Measurements from ENCODE around the gene RTP5. TPM values are rescaled to one million over a fixed set of nuclear protein-coding genes. Genes with fewer than 3 reads are reported as not detected.

RTP5 gene
- total RNA-seq, 1 experiment from 2014 or later, result not detected

DNA sequence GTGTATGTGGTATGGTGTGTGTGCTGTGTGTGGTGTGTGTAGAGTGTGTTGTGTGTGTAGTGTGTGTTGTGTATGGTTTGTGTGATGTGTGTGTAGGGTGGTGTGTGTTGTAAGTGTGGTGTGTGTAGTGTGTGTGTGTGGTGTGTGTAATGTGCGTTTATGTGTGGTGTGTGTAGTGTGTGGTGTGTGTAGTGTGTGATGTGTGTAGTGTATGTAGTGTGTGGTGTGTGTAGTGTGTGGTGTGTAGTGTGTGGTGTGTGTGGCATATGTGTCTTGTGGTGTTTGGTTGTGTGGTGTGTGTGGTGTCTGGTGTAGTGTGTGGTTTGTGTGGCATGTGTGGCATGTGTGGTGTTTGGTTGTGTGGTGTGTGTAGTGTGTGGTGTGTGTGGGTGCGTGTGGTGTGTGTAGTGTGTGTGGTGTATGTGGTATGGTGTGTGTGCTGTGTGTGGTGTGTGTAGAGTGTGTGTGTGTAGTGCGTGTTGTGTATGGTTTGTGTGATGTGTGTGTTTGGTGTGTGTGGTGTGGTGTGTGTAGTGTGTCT, 4.0 kb upstream of the RTP5 start:
- Histone ChIP-seq H3K4me1 (ENCODE audit: insufficient read depth, low read length, poor library complexity, severe bottlenecking) (peaks cover 21% of the 10 kb centered on the region), H3K27ac (ENCODE audit: low read depth, low read length, poor library complexity, severe bottlenecking) (no peak overlapping the region), H3K4me3 (ENCODE audit: low read depth, low read length, poor library complexity, severe bottlenecking) (no peak overlapping the region), H3K9me3 (ENCODE audit: low read depth, low read length, poor library complexity, severe bottlenecking) (no peaks in the 10 kb centered on the region), H3K27me3 (replicated peaks; ENCODE audit: insufficient read depth, low read depth, low read length, poor library complexity) (no peaks in the 10 kb centered on the region), H3K36me3 (ENCODE audit: insufficient read depth, low read length, poor library complexity, severe bottlenecking) (no peaks in the 10 kb centered on the region)
- ChIA-PET CTCF (no interaction called here), POLR2A (ENCODE audit: low non-redundant PET) (no interaction called here)
- intact Hi-C loops (cut with micrococcal nuclease; ENCODE audit: unreplicated experiment), result no loop called here
- no peak for TF ChIP-seq EZH2 (IDR thresholded peaks at IDR 0.05; ENCODE audit: borderline replicate concordance, low read depth, low read length, poor library complexity, severe bottlenecking)
- TF ChIP-seq, protein P1, sequence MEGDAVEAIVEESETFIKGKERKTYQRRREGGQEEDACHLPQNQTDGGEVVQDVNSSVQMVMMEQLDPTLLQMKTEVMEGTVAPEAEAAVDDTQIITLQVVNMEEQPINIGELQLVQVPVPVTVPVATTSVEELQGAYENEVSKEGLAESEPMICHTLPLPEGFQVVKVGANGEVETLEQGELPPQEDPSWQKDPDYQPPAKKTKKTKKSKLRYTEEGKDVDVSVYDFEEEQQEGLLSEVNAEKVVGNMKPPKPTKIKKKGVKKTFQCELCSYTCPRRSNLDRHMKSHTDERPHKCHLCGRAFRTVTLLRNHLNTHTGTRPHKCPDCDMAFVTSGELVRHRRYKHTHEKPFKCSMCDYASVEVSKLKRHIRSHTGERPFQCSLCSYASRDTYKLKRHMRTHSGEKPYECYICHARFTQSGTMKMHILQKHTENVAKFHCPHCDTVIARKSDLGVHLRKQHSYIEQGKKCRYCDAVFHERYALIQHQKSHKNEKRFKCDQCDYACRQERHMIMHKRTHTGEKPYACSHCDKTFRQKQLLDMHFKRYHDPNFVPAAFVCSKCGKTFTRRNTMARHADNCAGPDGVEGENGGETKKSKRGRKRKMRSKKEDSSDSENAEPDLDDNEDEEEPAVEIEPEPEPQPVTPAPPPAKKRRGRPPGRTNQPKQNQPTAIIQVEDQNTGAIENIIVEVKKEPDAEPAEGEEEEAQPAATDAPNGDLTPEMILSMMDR (conservative IDR thresholded peaks at IDR 0.05; ENCODE audit: low read depth, low read length), result no peak
- no TSS peak for BruUV-seq (replicated peaks)
- DNase-seq (ENCODE audit: low spot score), result no peak

DNA sequence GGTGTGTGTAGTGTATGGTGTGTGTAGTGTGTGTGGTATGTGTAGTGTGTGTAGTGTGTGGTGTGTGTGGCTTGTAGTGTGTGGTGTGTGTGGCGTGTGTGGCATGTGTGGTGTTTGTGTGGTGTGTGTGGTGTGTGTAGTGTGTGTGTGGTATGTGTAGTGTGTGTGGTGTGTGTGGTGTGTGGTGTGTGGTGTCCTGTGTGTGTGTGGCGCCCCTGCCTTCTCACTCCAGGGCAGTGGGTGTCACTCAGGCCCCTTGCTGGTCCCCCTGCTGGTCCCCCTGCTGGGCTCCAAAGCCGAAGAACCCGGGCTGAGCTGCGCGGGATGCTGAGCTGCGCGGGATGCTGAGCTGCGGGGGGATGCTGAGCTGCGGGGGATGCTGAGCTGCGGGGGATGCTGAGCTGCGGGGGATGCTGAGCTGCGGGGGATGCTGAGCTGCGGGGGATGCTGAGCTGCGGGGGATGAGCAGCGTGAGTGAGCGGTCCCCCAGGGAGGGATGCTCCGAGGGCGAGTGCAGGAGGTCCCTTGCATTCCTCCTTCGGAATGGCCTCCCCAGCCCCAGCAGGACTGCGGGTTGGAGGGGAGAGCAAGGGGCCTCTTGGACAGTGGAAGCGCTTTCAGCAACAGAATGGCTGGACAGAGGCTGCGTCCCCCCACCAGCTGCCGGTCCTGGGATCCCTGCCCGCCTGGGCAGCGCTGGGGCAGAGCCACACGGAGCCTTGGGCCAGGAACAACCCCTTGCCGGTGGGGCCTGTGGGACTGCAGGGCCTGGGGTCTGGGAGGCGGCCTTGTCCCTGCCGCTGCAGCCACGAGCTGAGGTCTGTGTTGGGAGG, 3.4 kb upstream of the RTP5 start:
- H3K9me3 ChIP-seq (ENCODE audit: low read depth, low read length, poor library complexity, severe bottlenecking), result no peaks in the 10 kb centered on the region
- ChIA-PET POLR2A (ENCODE audit: low non-redundant PET) (no interaction called here), CTCF (no interaction called here)
- H3K4me1 ChIP-seq (ENCODE audit: insufficient read depth, low read length, poor library complexity, severe bottlenecking), result peaks cover 17% of the 10 kb centered on the region
- H3K27me3 ChIP-seq (replicated peaks; ENCODE audit: insufficient read depth, low read depth, low read length, poor library complexity), result no peaks in the 10 kb centered on the region
- BruUV-seq (replicated peaks), result no TSS peak
- intact Hi-C loops (cut with micrococcal nuclease; ENCODE audit: unreplicated experiment), result no loop called here
- H3K27ac ChIP-seq (ENCODE audit: low read depth, low read length, poor library complexity, severe bottlenecking), result no peak overlapping the region
- H3K36me3 ChIP-seq (ENCODE audit: insufficient read depth, low read length, poor library complexity, severe bottlenecking), result no peaks in the 10 kb centered on the region
- no peak overlapping the region for H3K4me3 ChIP-seq (ENCODE audit: low read depth, low read length, poor library complexity, severe bottlenecking)
- TF ChIP-seq, protein P1 (conservative IDR thresholded peaks at IDR 0.05; ENCODE audit: low read depth, low read length), result no peak
- no peak for TF ChIP-seq EZH2 (IDR thresholded peaks at IDR 0.05; ENCODE audit: borderline replicate concordance, low read depth, low read length, poor library complexity, severe bottlenecking)
- DNase-seq (ENCODE audit: low spot score), result peak; percentile 54

DNA sequence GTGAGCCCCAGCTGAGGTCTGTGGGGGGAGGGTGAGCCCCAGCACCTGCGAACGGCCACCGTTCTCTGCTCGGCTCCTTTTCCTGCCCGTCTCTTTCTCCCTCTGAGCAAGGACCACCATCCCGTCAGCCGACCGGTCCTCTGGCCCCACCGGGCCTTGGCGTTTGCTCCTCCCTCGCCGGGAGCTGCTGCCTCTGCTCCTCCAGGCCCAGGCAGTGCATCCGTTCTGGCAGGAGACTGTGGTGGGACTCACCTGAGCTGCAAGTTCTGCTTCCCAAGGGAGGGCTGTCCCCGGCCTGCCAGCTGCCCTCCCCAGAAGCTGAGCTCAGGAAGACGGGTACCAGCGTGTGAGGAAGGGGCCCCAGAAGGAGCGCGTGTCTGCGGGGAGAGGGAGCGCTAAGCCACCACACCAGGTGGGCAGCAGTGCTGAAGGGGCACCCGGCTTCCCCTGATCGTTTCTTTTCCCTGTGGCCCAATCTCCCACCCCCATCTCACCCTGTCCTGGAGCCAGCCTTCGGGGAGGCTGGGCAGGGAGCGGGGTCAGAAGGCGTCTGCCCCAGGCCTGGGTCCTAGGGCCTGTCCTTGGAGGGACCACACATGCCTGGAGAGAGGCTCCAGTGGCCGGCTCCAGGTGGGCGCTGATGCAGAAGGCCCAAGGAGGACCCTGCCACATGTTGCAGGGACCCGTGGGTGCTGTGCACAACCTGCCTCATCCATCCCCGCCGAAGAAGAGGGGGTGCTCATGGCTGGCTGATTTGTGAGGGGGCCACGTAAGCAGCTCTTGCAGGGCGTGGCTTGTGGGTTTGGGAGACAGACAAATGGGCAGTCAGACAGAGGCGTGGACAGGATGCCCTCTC, 2.5 kb upstream of the RTP5 start:
- no TSS peak for BruUV-seq (replicated peaks)
- TF ChIP-seq, protein P1 (conservative IDR thresholded peaks at IDR 0.05; ENCODE audit: low read depth, low read length), result no peak
- POLR2A ChIA-PET (ENCODE audit: low non-redundant PET), result no interaction called here
- H3K27ac ChIP-seq (ENCODE audit: low read depth, low read length, poor library complexity, severe bottlenecking), result no peak overlapping the region
- no peaks in the 10 kb centered on the region for H3K27me3 ChIP-seq (replicated peaks; ENCODE audit: insufficient read depth, low read depth, low read length, poor library complexity)
- no peaks in the 10 kb centered on the region for H3K9me3 ChIP-seq (ENCODE audit: low read depth, low read length, poor library complexity, severe bottlenecking)
- no peak overlapping the region for H3K4me3 ChIP-seq (ENCODE audit: low read depth, low read length, poor library complexity, severe bottlenecking)
- peaks cover 17% of the 10 kb centered on the region for H3K4me1 ChIP-seq (ENCODE audit: insufficient read depth, low read length, poor library complexity, severe bottlenecking)
- no peaks in the 10 kb centered on the region for H3K36me3 ChIP-seq (ENCODE audit: insufficient read depth, low read length, poor library complexity, severe bottlenecking)
- intact Hi-C loops (cut with micrococcal nuclease; ENCODE audit: unreplicated experiment), result no loop called here
- no peak for DNase-seq (ENCODE audit: low spot score)
- CTCF ChIA-PET, result no interaction called here
